Esophagus (tissue), 2 donors: ENCODE data around the gene CALHM2. TPM values are rescaled to one million over a fixed set of nuclear protein-coding genes. Genes with fewer than 3 reads are reported as not detected.
"Not testable (repeated sequence)": the region's sequence is repeated elsewhere in the genome, so short reads cannot be mapped to it uniquely, and the experiment has no call there.

Source experiments
- H3K27ac ChIP-seq, 2 donors: one replicate each; pipeline ENCODE4 v1.5.1; 2013; ENCODE audit warnings: low read depth in 2 of 2, mild to moderate bottlenecking in 2 of 2, inconsistent platforms in 1 of 2, low read length in 1 of 2, moderate library complexity in 1 of 2
- H3K27me3 ChIP-seq, 2 donors: one replicate each; pipeline ENCODE4 v1.6.1; 2013; ENCODE audit warnings: low read length in 2 of 2, control low read depth in 1 of 2, mild to moderate bottlenecking in 1 of 2; ENCODE audit not compliant: insufficient read depth in 2 of 2, control insufficient read depth in 1 of 2
- H3K36me3 ChIP-seq, 2 donors: one replicate each; pipeline ENCODE4 v1.6.1; 2013; ENCODE audit warnings: low read length in 1 of 2; ENCODE audit not compliant: control insufficient read depth in 2 of 2, insufficient read depth in 2 of 2
- H3K4me1 ChIP-seq, 2 donors: one replicate each; pipeline ENCODE4 v1.6.1; 2013; ENCODE audit warnings: low read length in 1 of 2; ENCODE audit not compliant: control insufficient read depth in 2 of 2, insufficient read depth in 2 of 2
- H3K4me3 ChIP-seq, 2 donors: one replicate each; pipeline ENCODE4 v1.5.1; 2013; ENCODE audit warnings: low read length in 2 of 2, mild to moderate bottlenecking in 2 of 2, low read depth in 1 of 2, moderate library complexity in 1 of 2
- H3K9me3 ChIP-seq, 2 donors: one replicate each; pipeline ENCODE4 v1.6.1; 2013; ENCODE audit warnings: mild to moderate bottlenecking in 2 of 2, low read depth in 1 of 2, low read length in 1 of 2, moderate library complexity in 1 of 2; ENCODE audit not compliant: control insufficient read depth in 2 of 2, insufficient read depth in 1 of 2
- WGBS, 2 donors: extraction: QIAGEN DNeasy Blood & Tissue Kit; methylation state at CpG; one replicate each; pipeline ENCODE4 v1.1.7; 2013; 5-methylcytosine and 5-hydroxymethylcytosine counted together
- polyA plus RNA-seq, 2 donors: library from polyadenylated mRNA; stranded (reverse); fragments of 200-250 nt; gene quantifications; one replicate each; pipeline ENCODE4 v1.2.3, GENCODE V29; 2013
- donor health status: healthy with polysubstance abuse.
- donor health status: Bipolar disorder and iron deficiency.

Gene CALHM2
- polyA plus RNA-seq, 2 donors = 5.3 to 9.7 TPM

- no peaks in the 10 kb centered on the region for H3K9me3 ChIP-seq
- no peak overlapping the region for H3K4me3 ChIP-seq
- 94 to 95% methylated on average over 5 of the region's 5 CpGs for WGBS, 2 donors
- H3K27ac ChIP-seq = no peak overlapping the region
- H3K4me1 ChIP-seq = no peaks in the 10 kb centered on the region
- H3K27me3 ChIP-seq = no peaks in the 10 kb centered on the region
- H3K36me3 ChIP-seq = peaks cover 15 to 29% of the 10 kb centered on the region in 2 donors
Observed at GRCh38 chr10:103429647-103430046, 22.5 kb downstream of the CALHM2 start.

- no peaks in the 10 kb centered on the region for H3K27me3 ChIP-seq
- H3K9me3 ChIP-seq = no peaks in the 10 kb centered on the region
- no peaks in the 10 kb centered on the region for H3K4me1 ChIP-seq
- 60 to 63% methylated on average over 5 of the region's 5 CpGs for WGBS, 2 donors
- no peak overlapping the region for H3K4me3 ChIP-seq
- no peak overlapping the region for H3K27ac ChIP-seq
- peaks cover 15 to 30% of the 10 kb centered on the region in 2 donors for H3K36me3 ChIP-seq
Observed at GRCh38 chr10:103428989-103429643, 23.1 kb downstream of the CALHM2 start.

DNA sequence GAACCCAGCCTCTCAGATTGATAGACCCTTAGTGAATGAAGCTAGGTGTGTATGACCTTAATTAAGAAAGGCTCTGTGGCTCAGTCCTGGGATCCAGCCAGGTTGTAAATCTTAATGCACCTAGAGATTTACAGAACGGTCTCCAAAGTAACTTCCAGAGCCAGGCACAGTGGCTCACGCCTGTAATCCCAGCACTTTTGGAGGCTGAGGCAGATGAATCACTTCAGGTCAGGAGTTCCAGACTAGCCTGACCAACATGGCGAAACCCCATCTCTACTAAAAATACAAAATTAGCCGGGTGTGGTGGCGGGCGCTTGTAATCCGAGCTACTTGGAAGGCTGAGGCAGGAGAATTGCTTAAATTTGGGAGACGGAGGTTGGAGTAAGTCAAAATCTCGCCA, 24.3 kb downstream of the CALHM2 start:
- Histone ChIP-seq H3K4me3 (no peak overlapping the region), H3K36me3 (peaks cover 18 to 36% of the 10 kb centered on the region in 2 donors), H3K9me3 (no peaks in the 10 kb centered on the region), H3K27ac (no peak overlapping the region), H3K27me3 (no peaks in the 10 kb centered on the region), H3K4me1 (no peaks in the 10 kb centered on the region)
- WGBS, 2 donors = 92 to 94% methylated on average over 9 of the region's 9 CpGs

DNA sequence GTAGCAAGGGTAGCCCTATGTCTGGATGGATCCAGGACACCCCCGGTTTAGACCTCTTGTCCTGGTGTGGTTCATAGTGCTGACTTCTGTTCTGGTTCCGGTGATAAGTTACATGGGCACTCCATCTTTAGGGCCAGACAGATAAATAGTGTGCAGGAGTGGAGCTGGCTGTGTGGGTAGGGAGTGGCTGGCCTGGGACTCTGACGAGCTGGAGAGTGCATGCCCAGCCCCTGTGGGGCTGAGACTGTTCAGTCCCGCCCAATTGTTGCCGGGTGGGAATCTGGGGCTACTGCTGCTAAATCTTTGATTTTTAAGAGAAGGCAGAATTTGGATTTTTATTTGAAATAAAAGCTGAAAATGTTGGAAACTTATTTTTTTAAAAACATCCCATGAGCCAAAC, 28.4 kb downstream of the CALHM2 start:
- no peaks in the 10 kb centered on the region for H3K9me3 ChIP-seq
- H3K36me3 ChIP-seq = peaks cover 22 to 47% of the 10 kb centered on the region in 2 donors
- no peak overlapping the region for H3K27ac ChIP-seq
- WGBS, 2 donors = 84 to 87% methylated on average over 5 of the region's 5 CpGs
- H3K4me1 ChIP-seq = no peaks in the 10 kb centered on the region
- no peak overlapping the region for H3K4me3 ChIP-seq
- H3K27me3 ChIP-seq = no peaks in the 10 kb centered on the region

- H3K27ac ChIP-seq = no peak overlapping the region
- H3K4me3 ChIP-seq = no peak overlapping the region
- no peaks in the 10 kb centered on the region for H3K9me3 ChIP-seq
- peaks cover 21 to 61% of the 10 kb centered on the region in 2 donors for H3K36me3 ChIP-seq
- 96% methylated on average over 4 of the region's 4 CpGs for whole genome bisulfite sequencing, 2 donors
- H3K27me3 ChIP-seq = no peaks in the 10 kb centered on the region
- H3K4me1 ChIP-seq = no peaks in the 10 kb centered on the region
Observed at GRCh38 chr10:103419101-103419500, 33.1 kb downstream of the CALHM2 start.

- Histone ChIP-seq H3K36me3 (peaks cover 27 to 59% of the 10 kb centered on the region in 2 donors), H3K4me1 (no peaks in the 10 kb centered on the region), H3K9me3 (no peaks in the 10 kb centered on the region), H3K27me3 (no peaks in the 10 kb centered on the region), H3K27ac (no peak overlapping the region), H3K4me3 (no peak overlapping the region)
- WGBS, 2 donors = 87 to 93% methylated on average over 5 of the region's 5 CpGs
Observed at GRCh38 chr10:103417601-103418000, 34.6 kb downstream of the CALHM2 start.

DNA sequence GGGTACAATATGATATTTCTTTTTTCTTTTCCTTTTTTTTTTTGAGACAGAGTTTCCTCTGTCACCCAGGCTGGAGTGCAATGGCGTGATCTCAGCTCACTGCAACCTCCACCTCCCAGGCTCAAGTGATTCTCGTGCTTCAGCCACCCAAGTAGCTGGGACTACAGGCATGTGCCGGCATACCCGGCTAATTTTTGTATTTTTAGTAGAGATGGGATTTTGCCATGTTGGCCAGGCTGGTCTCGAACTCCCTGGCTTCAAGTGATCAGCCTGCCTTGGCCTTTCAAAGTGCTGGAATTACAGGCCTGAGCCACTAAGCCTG, 35.1 kb downstream of the CALHM2 start:
- H3K9me3 ChIP-seq, H3K27me3 ChIP-seq, H3K27ac ChIP-seq, H3K4me1 ChIP-seq, H3K4me3 ChIP-seq: not testable (repeated sequence)
- WGBS, 2 donors = 90 to 94% methylated on average over 5 of the region's 5 CpGs
- peaks cover 27 to 59% of the 10 kb centered on the region in 2 donors for H3K36me3 ChIP-seq

GRCh38 chr10:103416436-103417147, 35.6 kb downstream of the CALHM2 start:
- WGBS, 2 donors = 44 to 52% methylated on average over 8 of the region's 8 CpGs
- Histone ChIP-seq H3K27ac (no peak overlapping the region), H3K36me3 (peaks cover 27 to 59% of the 10 kb centered on the region in 2 donors), H3K9me3 (no peaks in the 10 kb centered on the region), H3K4me3 (no peak overlapping the region), H3K4me1 (no peaks in the 10 kb centered on the region), H3K27me3 (no peaks in the 10 kb centered on the region)

DNA sequence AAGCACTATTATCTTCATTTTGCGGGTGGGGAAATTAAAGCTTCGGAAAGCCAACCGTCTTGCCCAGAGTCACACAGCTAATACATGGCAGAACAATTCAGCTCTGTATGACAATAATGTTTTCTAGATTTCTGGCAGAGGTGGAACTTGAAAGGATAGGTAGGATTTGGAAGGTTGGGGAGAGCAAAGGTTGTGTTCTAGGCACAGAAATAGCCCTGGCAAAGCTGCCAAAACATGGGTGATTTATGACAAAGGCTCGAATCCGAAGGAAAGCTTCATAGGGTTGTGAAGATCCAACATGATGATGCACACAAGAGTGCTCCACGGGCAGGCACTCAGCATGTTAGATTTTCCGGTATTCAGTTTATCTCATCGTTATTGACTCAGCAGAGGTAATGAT, 36.6 kb downstream of the CALHM2 start:
- H3K27ac ChIP-seq = no peak overlapping the region
- 78 to 79% methylated on average over 8 of the region's 8 CpGs for WGBS, 2 donors
- H3K4me3 ChIP-seq = no peak overlapping the region
- H3K27me3 ChIP-seq = no peaks in the 10 kb centered on the region
- H3K36me3 ChIP-seq = peaks cover 27 to 57% of the 10 kb centered on the region in 2 donors
- H3K4me1 ChIP-seq = no peaks in the 10 kb centered on the region
- H3K9me3 ChIP-seq = no peaks in the 10 kb centered on the region

DNA sequence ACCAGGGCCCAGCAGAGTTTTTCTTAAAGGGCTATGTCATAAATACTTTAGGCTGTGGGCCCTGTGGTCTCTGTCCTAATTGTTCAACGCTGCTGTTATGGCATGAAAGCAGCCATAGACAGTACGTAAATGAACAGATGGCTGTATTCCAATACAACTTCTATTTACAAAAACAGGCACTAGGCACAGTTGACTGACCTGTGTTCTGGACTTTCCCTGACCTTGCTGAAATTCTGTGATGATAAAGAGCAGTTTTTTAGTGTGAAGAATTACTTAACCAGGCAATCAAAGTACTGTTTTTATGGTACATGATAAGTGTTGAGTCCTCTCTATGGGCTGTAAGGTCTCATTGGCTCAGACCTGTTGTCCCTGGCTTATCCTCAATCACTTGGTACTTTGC, 38.6 kb downstream of the CALHM2 start:
- Histone ChIP-seq H3K27me3 (no peaks in the 10 kb centered on the region), H3K36me3 (peaks cover 22 to 44% of the 10 kb centered on the region in 2 donors)
- 81 to 90% methylated on average over 2 of the region's 2 CpGs for WGBS, 2 donors

More for the DNA sequence above, 38.6 kb downstream of the CALHM2 start:
- no peak overlapping the region for H3K27ac ChIP-seq
- no peaks in the 10 kb centered on the region for H3K9me3 ChIP-seq
- no peak overlapping the region for H3K4me3 ChIP-seq
- H3K4me1 ChIP-seq = no peaks in the 10 kb centered on the region
